K562 (cell line): Measurements from ENCODE around the gene RUNX1. TPM values are rescaled to one million over a fixed set of nuclear protein-coding genes. Genes with fewer than 3 reads are reported as not detected.

Experiments used
- FUS ChIP-seq: fragments of 200-400 bp; formaldehyde crosslinking; optimal IDR thresholded peaks from 2 replicates; pipeline ENCODE3; 2017; ENCODE audit warnings: low read depth, low read length
- TAF1 ChIP-seq: IDR thresholded peaks from 2 replicates; pipeline ENCODE4 v1.6.1; 2011; ENCODE audit warnings: mild to moderate bottlenecking, low read length, moderate library complexity; ENCODE audit not compliant: insufficient read depth, control insufficient read depth, severe bottlenecking; ENCODE audit errors: extremely low read depth
- TGIF2 ChIP-seq: sonication (generic); formaldehyde crosslinking; IDR thresholded peaks from 2 replicates; pipeline ENCODE4 v1.8.1; 2022; ENCODE audit warnings: mild to moderate bottlenecking, missing genetic modification reagents, moderate library complexity
- U2AF1 ChIP-seq: fragments of 200-400 bp; formaldehyde crosslinking; optimal IDR thresholded peaks from 2 replicates; pipeline ENCODE3; 2017; ENCODE audit warnings: mild to moderate bottlenecking, low read depth, low read length, moderate library complexity
- ZNF232 ChIP-seq: sonication (generic); formaldehyde crosslinking; IDR thresholded peaks from 2 replicates; pipeline ENCODE4 v1.8.0; 2022; ENCODE audit warnings: mild to moderate bottlenecking, missing genetic modification reagents
- polyA plus RNA-seq, 8 experiments: library from polyadenylated mRNA; depleted of rRNA in 4 of 8; stranded (reverse) in 5 of 8; unstranded in 3 of 8; fragments of >200 nt; fragmentation: Nextera tagmentation in 2 of 8; fragmentation: Illumina TruSeq in 1 of 8; extraction: Ambion mirVana in 2 of 8; extraction: Trizol in 1 of 8; gene quantifications; 2 replicates each; pipeline versions ENCODE4 v1.2.1 to v1.2.3, GENCODE V29; 2011 to 2014; ENCODE audit warnings: inconsistent platforms in 1 of 8, missing spikeins in 1 of 8
- total RNA-seq, 7 experiments: library from RNA; depleted of rRNA in 6 of 7; stranded (reverse); fragments of >200 nt in 6 of 7; fragmentation: Illumina TruSeq in 2 of 7; extraction: Trizol in 2 of 7; gene quantifications; 2 replicates each; pipeline versions ENCODE4 v1.2.1 to v1.2.3, GENCODE V29; 2011 to 2021; ENCODE audit warnings: low replicate concordance in 1 of 7
- TF ChIP-seq, protein P1 (sequence below): fragments of 200-800 bp; sonication (Bioruptor generic); IDR thresholded peaks from 2 replicates; pipeline ENCODE4 v1.6.1; 2017; ENCODE audit warnings: missing genetic modification characterization, missing compliant biosample characterization
- TF ChIP-seq, protein P2 (sequence below): sonication (generic); formaldehyde crosslinking; IDR thresholded peaks from 2 replicates; pipeline ENCODE4 v1.8.0; 2022; ENCODE audit warnings: mild to moderate bottlenecking, missing genetic modification reagents, borderline replicate concordance
- TF ChIP-seq, protein P3 (sequence below): sonication (generic); formaldehyde crosslinking; IDR thresholded peaks from 2 replicates; pipeline ENCODE4 v1.9.0; 2022; ENCODE audit warnings: mild to moderate bottlenecking, missing genetic modification reagents
- TF ChIP-seq, protein P4 (sequence below): IDR thresholded peaks from 3 replicates; pipeline ENCODE4 v1.6.1; 2011; ENCODE audit warnings: borderline replicate concordance, mild to moderate bottlenecking; ENCODE audit not compliant: insufficient read length, insufficient read depth
- TF ChIP-seq, protein P5 (sequence below): IDR thresholded peaks from 2 replicates; pipeline ENCODE4 v1.6.1; 2011; ENCODE audit not compliant: insufficient read length; ENCODE audit errors: extremely low read depth
- TF ChIP-seq, protein P6 (sequence below): fragments of 450-650 bp; IDR thresholded peaks from 2 replicates; pipeline ENCODE4 v1.6.1; 2016; ENCODE audit warnings: low read depth, mild to moderate bottlenecking, moderate library complexity
- TF ChIP-seq, protein P7 (sequence below), 2 experiments: fragments of 450-650 bp; conservative IDR thresholded peaks; 2 replicates each; pipeline ENCODE4 v1.6.1; 2017; ENCODE audit warnings: mild to moderate bottlenecking in 2 of 2, moderate library complexity in 2 of 2

RUNX1 gene
- total and polyA plus RNA-seq, 9 of the 15 experiments (the other 6 are each of a cell fraction or from before 2014, with no cell fraction given) = 2.2 to 68.6 (median 17.8) TPM

DNA sequence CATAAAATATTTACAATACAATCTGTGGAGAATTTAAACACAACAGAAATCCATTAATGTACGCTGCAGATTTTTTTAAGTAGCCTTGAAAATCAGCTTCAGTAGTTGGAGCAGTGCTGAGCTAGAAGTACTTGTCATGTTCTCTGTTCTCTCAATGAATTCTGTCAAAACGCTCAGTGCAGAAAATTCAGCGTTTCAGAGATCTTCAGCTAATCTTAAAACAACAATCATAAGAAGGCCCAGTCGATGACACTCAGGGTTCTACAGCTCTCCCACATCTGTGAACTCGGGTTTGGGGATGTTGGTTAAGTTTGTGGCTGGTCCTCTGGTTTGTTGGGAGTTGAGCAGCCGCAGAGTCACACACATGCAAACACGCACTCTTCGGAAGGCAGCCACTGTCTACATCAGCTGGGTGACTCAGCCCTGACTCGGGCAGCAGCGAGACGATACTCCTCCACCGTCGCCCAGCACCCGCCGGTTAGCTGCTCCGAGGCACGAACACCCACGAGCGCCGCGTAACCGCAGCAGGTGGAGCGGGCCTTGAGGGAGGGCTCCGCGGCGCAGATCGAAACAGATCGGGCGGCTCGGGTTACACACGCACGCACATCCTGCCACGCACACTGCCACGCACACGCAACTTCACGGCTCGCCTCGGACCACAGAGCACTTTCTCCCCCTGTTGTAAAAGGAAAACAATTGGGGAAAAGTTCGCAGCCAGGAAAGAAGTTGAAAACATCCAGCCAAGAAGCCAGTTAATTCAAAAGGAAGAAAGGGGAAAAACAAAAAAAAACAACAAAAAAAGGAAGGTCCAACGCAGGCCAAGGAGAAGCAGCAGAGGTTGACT lies 161.2 kb downstream of the RUNX1 start (continued):
- TF ChIP-seq, protein P1, sequence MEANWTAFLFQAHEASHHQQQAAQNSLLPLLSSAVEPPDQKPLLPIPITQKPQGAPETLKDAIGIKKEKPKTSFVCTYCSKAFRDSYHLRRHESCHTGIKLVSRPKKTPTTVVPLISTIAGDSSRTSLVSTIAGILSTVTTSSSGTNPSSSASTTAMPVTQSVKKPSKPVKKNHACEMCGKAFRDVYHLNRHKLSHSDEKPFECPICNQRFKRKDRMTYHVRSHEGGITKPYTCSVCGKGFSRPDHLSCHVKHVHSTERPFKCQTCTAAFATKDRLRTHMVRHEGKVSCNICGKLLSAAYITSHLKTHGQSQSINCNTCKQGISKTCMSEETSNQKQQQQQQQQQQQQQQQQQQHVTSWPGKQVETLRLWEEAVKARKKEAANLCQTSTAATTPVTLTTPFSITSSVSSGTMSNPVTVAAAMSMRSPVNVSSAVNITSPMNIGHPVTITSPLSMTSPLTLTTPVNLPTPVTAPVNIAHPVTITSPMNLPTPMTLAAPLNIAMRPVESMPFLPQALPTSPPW (CRISPR knock-in tag) = no peak; the same call in 1 of the 2 replicates
- TF ChIP-seq, protein P2, sequence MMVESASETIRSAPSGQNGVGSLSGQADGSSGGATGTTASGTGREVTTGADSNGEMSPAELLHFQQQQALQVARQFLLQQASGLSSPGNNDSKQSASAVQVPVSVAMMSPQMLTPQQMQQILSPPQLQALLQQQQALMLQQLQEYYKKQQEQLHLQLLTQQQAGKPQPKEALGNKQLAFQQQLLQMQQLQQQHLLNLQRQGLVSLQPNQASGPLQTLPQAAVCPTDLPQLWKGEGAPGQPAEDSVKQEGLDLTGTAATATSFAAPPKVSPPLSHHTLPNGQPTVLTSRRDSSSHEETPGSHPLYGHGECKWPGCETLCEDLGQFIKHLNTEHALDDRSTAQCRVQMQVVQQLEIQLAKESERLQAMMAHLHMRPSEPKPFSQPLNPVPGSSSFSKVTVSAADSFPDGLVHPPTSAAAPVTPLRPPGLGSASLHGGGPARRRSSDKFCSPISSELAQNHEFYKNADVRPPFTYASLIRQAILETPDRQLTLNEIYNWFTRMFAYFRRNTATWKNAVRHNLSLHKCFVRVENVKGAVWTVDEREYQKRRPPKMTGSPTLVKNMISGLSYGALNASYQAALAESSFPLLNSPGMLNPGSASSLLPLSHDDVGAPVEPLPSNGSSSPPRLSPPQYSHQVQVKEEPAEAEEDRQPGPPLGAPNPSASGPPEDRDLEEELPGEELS = peak; percentile 80; the same call in 1 of the 2 replicates
- TF ChIP-seq, protein P3, sequence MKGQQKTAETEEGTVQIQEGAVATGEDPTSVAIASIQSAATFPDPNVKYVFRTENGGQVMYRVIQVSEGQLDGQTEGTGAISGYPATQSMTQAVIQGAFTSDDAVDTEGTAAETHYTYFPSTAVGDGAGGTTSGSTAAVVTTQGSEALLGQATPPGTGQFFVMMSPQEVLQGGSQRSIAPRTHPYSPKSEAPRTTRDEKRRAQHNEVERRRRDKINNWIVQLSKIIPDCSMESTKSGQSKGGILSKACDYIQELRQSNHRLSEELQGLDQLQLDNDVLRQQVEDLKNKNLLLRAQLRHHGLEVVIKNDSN (CRISPR knock-in tag) = no peak
- TF ChIP-seq ZNF232 (CRISPR knock-in tag) = 0 out of 2 replicates have a peak, but pooled peaks have one; percentile 69
- TF ChIP-seq, protein P4, sequence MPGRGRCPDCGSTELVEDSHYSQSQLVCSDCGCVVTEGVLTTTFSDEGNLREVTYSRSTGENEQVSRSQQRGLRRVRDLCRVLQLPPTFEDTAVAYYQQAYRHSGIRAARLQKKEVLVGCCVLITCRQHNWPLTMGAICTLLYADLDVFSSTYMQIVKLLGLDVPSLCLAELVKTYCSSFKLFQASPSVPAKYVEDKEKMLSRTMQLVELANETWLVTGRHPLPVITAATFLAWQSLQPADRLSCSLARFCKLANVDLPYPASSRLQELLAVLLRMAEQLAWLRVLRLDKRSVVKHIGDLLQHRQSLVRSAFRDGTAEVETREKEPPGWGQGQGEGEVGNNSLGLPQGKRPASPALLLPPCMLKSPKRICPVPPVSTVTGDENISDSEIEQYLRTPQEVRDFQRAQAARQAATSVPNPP = no peak
- peak; percentile 22 for TF ChIP-seq TAF1
- TF ChIP-seq TGIF2 (CRISPR knock-in tag) = no peak; the same call in 1 of the 2 replicates
- TF ChIP-seq FUS = peak; percentile 14
- TF ChIP-seq, protein P5, sequence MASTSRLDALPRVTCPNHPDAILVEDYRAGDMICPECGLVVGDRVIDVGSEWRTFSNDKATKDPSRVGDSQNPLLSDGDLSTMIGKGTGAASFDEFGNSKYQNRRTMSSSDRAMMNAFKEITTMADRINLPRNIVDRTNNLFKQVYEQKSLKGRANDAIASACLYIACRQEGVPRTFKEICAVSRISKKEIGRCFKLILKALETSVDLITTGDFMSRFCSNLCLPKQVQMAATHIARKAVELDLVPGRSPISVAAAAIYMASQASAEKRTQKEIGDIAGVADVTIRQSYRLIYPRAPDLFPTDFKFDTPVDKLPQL = no peak
- no peak for TF ChIP-seq U2AF1
- TF ChIP-seq, protein P6, sequence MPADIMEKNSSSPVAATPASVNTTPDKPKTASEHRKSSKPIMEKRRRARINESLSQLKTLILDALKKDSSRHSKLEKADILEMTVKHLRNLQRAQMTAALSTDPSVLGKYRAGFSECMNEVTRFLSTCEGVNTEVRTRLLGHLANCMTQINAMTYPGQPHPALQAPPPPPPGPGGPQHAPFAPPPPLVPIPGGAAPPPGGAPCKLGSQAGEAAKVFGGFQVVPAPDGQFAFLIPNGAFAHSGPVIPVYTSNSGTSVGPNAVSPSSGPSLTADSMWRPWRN = peak; percentile 83
- TF ChIP-seq, protein P7, sequence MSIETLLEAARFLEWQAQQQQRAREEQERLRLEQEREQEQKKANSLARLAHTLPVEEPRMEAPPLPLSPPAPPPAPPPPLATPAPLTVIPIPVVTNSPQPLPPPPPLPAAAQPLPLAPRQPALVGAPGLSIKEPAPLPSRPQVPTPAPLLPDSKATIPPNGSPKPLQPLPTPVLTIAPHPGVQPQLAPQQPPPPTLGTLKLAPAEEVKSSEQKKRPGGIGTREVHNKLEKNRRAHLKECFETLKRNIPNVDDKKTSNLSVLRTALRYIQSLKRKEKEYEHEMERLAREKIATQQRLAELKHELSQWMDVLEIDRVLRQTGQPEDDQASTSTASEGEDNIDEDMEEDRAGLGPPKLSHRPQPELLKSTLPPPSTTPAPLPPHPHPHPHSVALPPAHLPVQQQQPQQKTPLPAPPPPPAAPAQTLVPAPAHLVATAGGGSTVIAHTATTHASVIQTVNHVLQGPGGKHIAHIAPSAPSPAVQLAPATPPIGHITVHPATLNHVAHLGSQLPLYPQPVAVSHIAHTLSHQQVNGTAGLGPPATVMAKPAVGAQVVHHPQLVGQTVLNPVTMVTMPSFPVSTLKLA (conservative IDR thresholded peaks at IDR 0.05) = peak; percentile 64 to 84
